HCT116 (cell line): ENCODE measurements around the gene PARD6G. TPM values are rescaled to one million over a fixed set of nuclear protein-coding genes. Genes with fewer than 3 reads are reported as not detected.

Source experiments
- ATAC-seq: fragments of 200-7000 bp; cut with Tn5 transposase; 2 replicates; pipeline ENCODE4 v1.9.1; 2020; ENCODE audit warnings: mild to moderate bottlenecking, moderate library complexity
- BruUV-seq: library from RNA; stranded (reverse); fragments of 400-500 nt; replicated peaks from 2 replicates; lab custom pipeline; 2021; lab: Mats Ljungman, UMichigan
- CTCF ChIA-PET: fragments of 300-600 bp; sonication (Branson Sonifier 250); formaldehyde crosslinking; loops from one replicate; lab custom pipeline; 2021; ENCODE audit warnings: antibody characterized with exemption; lab: Charles Lee
- POLR2A ChIA-PET: fragments of 300-600, 350-600 bp; sonication (Branson Sonifier 250); formaldehyde crosslinking; loops from one replicate; lab custom pipeline; 2021; ENCODE audit warnings: antibody characterized with exemption; lab: Charles Lee
- RAD21 ChIA-PET, 2 experiments: fragments of 300-600 bp; sonication (Branson Sonifier 250); formaldehyde crosslinking; loops; one replicate each; lab custom pipeline; 2023; ENCODE audit warnings: low total read pairs in 2 of 2; ENCODE audit not compliant: uncharacterized antibody in 2 of 2, unreplicated experiment in 2 of 2, low non-redundant PET in 1 of 2; lab: Charles Lee
- DNase-seq: peaks from one replicate; pipeline ENCODE4 v3.0.0-alpha.2; 2010; ENCODE audit warnings: low read depth, low spot score
- H2AFZ ChIP-seq: fragments of 200-600 bp; shearing (Covaris generic), sonication (generic); 2 replicates; pipeline ENCODE4 v1.6.1; 2017; ENCODE audit warnings: low read depth, mixed run types, mixed read lengths, antibody characterized with exemption, low read length; ENCODE audit not compliant: poor library complexity, severe bottlenecking
- H3K27ac ChIP-seq: 2 replicates; pipeline ENCODE4 v1.5.1; 2012; ENCODE audit warnings: low read depth, low read length
- H3K27me3 ChIP-seq: fragments of 200-600 bp; sonication (generic); 2 replicates; pipeline ENCODE4 v1.6.1; 2016; ENCODE audit warnings: mixed run types, low read length, mixed read lengths; ENCODE audit not compliant: insufficient read depth
- H3K36me3 ChIP-seq, 2 experiments: fragments of 200-500 bp in 1 of 2; fragments of 200-600 bp in 1 of 2; sonication (Bioruptor generic) in 1 of 2; sonication (generic) in 1 of 2; 2 replicates each; pipeline versions ENCODE4 v1.5.1 to v1.6.1; 2014 to 2016; ENCODE audit warnings: low read length in 2 of 2, inconsistent platforms in 1 of 2, mixed read lengths in 1 of 2, mixed run types in 1 of 2; ENCODE audit not compliant: insufficient read depth in 2 of 2, control insufficient read depth in 1 of 2
- H3K4me1 ChIP-seq, 2 experiments: fragments of 200-600 bp in 1 of 2; sonication (generic) in 1 of 2; 2 replicates each; pipeline versions ENCODE4 v1.5.1 to v1.6.1; 2012 to 2017; ENCODE audit warnings: low read length in 2 of 2, inconsistent platforms in 1 of 2, mild to moderate bottlenecking in 1 of 2, mixed read lengths in 1 of 2, mixed run types in 1 of 2, moderate library complexity in 1 of 2; ENCODE audit not compliant: insufficient read depth in 2 of 2, control insufficient read depth in 1 of 2
- H3K4me2 ChIP-seq: fragments of 200-600 bp; sonication (generic); 2 replicates; pipeline ENCODE4 v1.6.1; 2017; ENCODE audit warnings: mixed run types, low read length, mixed read lengths
- H3K4me3 ChIP-seq, 2 experiments: fragments of 200-600 bp in 1 of 2; sonication (generic) in 1 of 2; replicated peaks in 1 of 2; 2 replicates each; pipeline ENCODE4 v1.5.1; 2011 to 2016; ENCODE audit warnings: low read length in 2 of 2, control low read depth in 1 of 2, low read depth in 1 of 2, mild to moderate bottlenecking in 1 of 2, mixed read lengths in 1 of 2, mixed run types in 1 of 2
- H3K79me2 ChIP-seq: fragments of 200-600 bp; sonication (generic); 2 replicates; pipeline ENCODE4 v1.6.1; 2017; ENCODE audit warnings: mild to moderate bottlenecking, mixed run types, low read length, moderate library complexity, mixed read lengths; ENCODE audit not compliant: insufficient read depth
- H3K9ac ChIP-seq: fragments of 200-600 bp; sonication (generic); 2 replicates; pipeline ENCODE4 v1.6.1; 2016; ENCODE audit warnings: low read length, mixed read lengths
- H3K9me2 ChIP-seq: fragments of 200-600 bp; sonication (generic), shearing (Covaris generic); 2 replicates; pipeline ENCODE4 v1.6.1; 2017; ENCODE audit warnings: mixed run types, mild to moderate bottlenecking, moderate library complexity; ENCODE audit not compliant: insufficient read depth
- H3K9me3 ChIP-seq, 2 experiments: fragments of 200-500 bp in 1 of 2; fragments of 200-600 bp in 1 of 2; sonication (Bioruptor generic) in 1 of 2; sonication (generic) in 1 of 2; 2 replicates each; pipeline ENCODE4 v1.6.1; 2014 to 2017; ENCODE audit warnings: low read length in 2 of 2, mixed read lengths in 2 of 2, inconsistent platforms in 1 of 2, low read depth in 1 of 2, mild to moderate bottlenecking in 1 of 2, mixed run types in 1 of 2, moderate library complexity in 1 of 2; ENCODE audit not compliant: control insufficient read depth in 1 of 2, insufficient read depth in 1 of 2
- H4K20me1 ChIP-seq: fragments of 200-600 bp; sonication (generic), shearing (Covaris generic); 2 replicates; pipeline ENCODE4 v1.6.1; 2017; ENCODE audit warnings: mixed run types, mild to moderate bottlenecking, moderate library complexity; ENCODE audit not compliant: insufficient read depth
- ELF1 ChIP-seq: IDR thresholded peaks from 2 replicates; pipeline ENCODE4 v1.6.1; 2012; ENCODE audit warnings: low read depth, borderline replicate concordance
- EZH2phosphoT487 ChIP-seq: fragments of 200-600 bp; IDR thresholded peaks from 2 replicates; pipeline ENCODE4 v1.6.1; 2018; ENCODE audit warnings: antibody characterized with exemption, borderline replicate concordance
- POLR2A ChIP-seq: IDR thresholded peaks from 2 replicates; pipeline ENCODE4 v1.7.0; 2011; ENCODE audit warnings: borderline replicate concordance; ENCODE audit not compliant: insufficient read depth, insufficient read length; ENCODE audit errors: extremely low read depth
- POLR2AphosphoS5 ChIP-seq: IDR thresholded peaks from 2 replicates; pipeline ENCODE4 v1.6.1; 2011; ENCODE audit warnings: mild to moderate bottlenecking, low read depth, low read length, moderate library complexity
- SIN3A ChIP-seq: IDR thresholded peaks from 2 replicates; pipeline ENCODE4 v1.6.1; 2012; ENCODE audit warnings: low read depth
- SP1 ChIP-seq: IDR thresholded peaks from 2 replicates; pipeline ENCODE4 v1.6.1; 2012; ENCODE audit warnings: low read depth
- TCF7L2 ChIP-seq: IDR thresholded peaks from 2 replicates; pipeline ENCODE4 v1.7.0; 2011; ENCODE audit warnings: borderline replicate concordance, inconsistent platforms; ENCODE audit not compliant: insufficient read depth, insufficient read length; ENCODE audit errors: extremely low read depth
- ZFX ChIP-seq: fragments of 450-650 bp; IDR thresholded peaks from 2 replicates; pipeline ENCODE4 v1.6.1; 2017
- ZNF274 ChIP-seq: fragments of 200-500 bp; sonication (Bioruptor generic); IDR thresholded peaks from 2 replicates; pipeline ENCODE4 v1.6.1; 2014; ENCODE audit warnings: mild to moderate bottlenecking, low read depth, low read length, inconsistent platforms
- intact Hi-C: fragments of 100-400 bp; cut with micrococcal nuclease; formaldehyde crosslinking; loops from 2 replicates; pipeline ENCODE4 v1.10.0; 2022
- total RNA-seq: library from RNA; stranded (reverse); gene quantifications from one replicate; pipeline ENCODE4 v1.2.1, GENCODE V29; 2021; ENCODE audit not compliant: unreplicated experiment
- TF ChIP-seq, protein P1 (sequence below), 3 experiments: fragments of 200-600 bp in 1 of 3; sonication (generic) in 1 of 3; IDR thresholded peaks in 2 of 3; conservative IDR thresholded peaks in 1 of 3; 2 replicates each; pipeline ENCODE4 v1.5.1; 2012 to 2017; ENCODE audit warnings: low read depth in 2 of 3, low read length in 2 of 3, antibody characterized with exemption in 1 of 3, borderline replicate concordance in 1 of 3, control low read depth in 1 of 3, mild to moderate bottlenecking in 1 of 3, mixed read lengths in 1 of 3, mixed run types in 1 of 3, moderate library complexity in 1 of 3; ENCODE audit not compliant: insufficient read depth in 1 of 3
- TF ChIP-seq, protein P2 (sequence below): IDR thresholded peaks from 2 replicates; pipeline ENCODE4 v1.6.1; 2012

PARD6G gene
- total RNA-seq, 1 experiment from 2014 or later, result 12.8 TPM

DNA sequence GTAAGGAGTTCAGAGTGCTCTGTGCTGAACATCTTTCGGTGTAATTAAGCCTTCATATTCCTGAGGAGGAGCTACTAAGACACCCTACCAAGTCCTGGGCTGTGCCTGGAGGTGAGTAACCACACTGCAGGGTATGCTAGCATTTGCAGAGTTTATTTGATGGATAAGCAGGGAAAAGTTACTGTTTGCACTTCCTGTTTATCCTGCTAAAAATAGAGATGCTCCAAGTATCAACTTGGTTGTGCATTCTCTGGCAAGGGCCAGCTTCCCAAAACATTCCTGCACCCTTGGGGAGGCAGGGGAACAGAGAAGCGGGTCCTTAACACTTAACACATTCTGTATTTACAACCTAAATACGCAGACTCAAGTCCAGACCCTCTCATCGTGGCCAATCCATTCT lies 49.8 kb downstream of the PARD6G start:
- Histone ChIP-seq H3K27me3 (no peaks in the 10 kb centered on the region), H3K4me1 (no peaks in the 10 kb centered on the region), H3K79me2 (no peaks in the 10 kb centered on the region), H2AFZ (no peak overlapping the region), H3K9ac (no peak overlapping the region), H3K27ac (no peak overlapping the region), H3K4me3 (no peak overlapping the region), H4K20me1 (no peaks in the 10 kb centered on the region), H3K4me2 (no peak overlapping the region), H3K9me2 (no peaks in the 10 kb centered on the region), H3K9me3 (no peaks in the 10 kb centered on the region), H3K36me3 (no peaks in the 10 kb centered on the region)
- DNase-seq (no peak), ATAC-seq (no peak)
- BruUV-seq, result no TSS peak
- RAD21 ChIA-PET, result no interaction called here
- intact Hi-C loops, result no loop called here
- POLR2A ChIA-PET, result no interaction called here
- TF ChIP-seq, protein P1, sequence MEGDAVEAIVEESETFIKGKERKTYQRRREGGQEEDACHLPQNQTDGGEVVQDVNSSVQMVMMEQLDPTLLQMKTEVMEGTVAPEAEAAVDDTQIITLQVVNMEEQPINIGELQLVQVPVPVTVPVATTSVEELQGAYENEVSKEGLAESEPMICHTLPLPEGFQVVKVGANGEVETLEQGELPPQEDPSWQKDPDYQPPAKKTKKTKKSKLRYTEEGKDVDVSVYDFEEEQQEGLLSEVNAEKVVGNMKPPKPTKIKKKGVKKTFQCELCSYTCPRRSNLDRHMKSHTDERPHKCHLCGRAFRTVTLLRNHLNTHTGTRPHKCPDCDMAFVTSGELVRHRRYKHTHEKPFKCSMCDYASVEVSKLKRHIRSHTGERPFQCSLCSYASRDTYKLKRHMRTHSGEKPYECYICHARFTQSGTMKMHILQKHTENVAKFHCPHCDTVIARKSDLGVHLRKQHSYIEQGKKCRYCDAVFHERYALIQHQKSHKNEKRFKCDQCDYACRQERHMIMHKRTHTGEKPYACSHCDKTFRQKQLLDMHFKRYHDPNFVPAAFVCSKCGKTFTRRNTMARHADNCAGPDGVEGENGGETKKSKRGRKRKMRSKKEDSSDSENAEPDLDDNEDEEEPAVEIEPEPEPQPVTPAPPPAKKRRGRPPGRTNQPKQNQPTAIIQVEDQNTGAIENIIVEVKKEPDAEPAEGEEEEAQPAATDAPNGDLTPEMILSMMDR (IDR thresholded peaks at IDR 0.05 in 2 of 3, conservative IDR thresholded peaks at IDR 0.05 in 1 of 3; ENCODE audit: borderline replicate concordance in 1 of 3, insufficient read depth in 1 of 3, low read depth in 2 of 3, low read length in 2 of 3), result no peak
- TF ChIP-seq POLR2A, result no peak
- no peak for TF ChIP-seq POLR2AphosphoS5
- TF ChIP-seq EZH2phosphoT487, result no peak
- no peak for TF ChIP-seq SIN3A
- TF ChIP-seq ZNF274, result no peak
- TF ChIP-seq TCF7L2, result no peak
- no peak for TF ChIP-seq ELF1
- TF ChIP-seq, protein P2, sequence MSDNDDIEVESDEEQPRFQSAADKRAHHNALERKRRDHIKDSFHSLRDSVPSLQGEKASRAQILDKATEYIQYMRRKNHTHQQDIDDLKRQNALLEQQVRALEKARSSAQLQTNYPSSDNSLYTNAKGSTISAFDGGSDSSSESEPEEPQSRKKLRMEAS, result no peak
- TF ChIP-seq ZFX, result no peak
- TF ChIP-seq SP1, result no peak
- CTCF ChIA-PET, result no interaction called here
